Measurements from ENCODE around the gene C6orf58. TPM values are rescaled to one million over a fixed set of nuclear protein-coding genes. Genes with fewer than 3 reads are reported as not detected.
A peak's percentile ranks its signal among the peaks of the same experiment; 100 is the strongest.

Gene C6orf58
- total RNA-seq, 4 donors from 2014 or later, result not detected

DNA sequence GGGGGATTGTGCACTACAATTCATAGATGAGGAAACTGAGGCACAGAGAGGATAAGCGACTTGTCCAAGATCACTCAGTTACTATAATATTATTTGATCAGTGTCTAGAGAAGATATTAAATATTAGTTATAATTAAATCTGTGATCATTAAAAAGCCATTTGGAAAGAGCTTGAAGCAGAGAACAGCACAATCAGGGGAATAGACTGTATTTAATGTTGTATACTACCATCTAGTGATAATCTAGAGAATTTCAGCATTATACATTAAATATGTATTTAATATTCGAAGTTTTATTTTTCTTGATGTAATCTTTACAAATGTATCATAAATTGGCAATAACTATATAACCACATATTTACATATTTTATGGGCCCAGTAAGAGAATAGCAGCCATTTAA is 37.7 kb upstream of the C6orf58 start:
- DNase-seq (no peak), ATAC-seq (peak; percentile 39 to 60)
- Histone ChIP-seq H3K9me3 (no peaks in the 10 kb centered on the region), H3K4me1 (no peaks in the 10 kb centered on the region), H3K4me3 (no peak overlapping the region), H3K27ac (no peak overlapping the region), H3K27me3 (no peaks in the 10 kb centered on the region), H3K36me3 (no peaks in the 10 kb centered on the region)
- TF ChIP-seq, protein P1, sequence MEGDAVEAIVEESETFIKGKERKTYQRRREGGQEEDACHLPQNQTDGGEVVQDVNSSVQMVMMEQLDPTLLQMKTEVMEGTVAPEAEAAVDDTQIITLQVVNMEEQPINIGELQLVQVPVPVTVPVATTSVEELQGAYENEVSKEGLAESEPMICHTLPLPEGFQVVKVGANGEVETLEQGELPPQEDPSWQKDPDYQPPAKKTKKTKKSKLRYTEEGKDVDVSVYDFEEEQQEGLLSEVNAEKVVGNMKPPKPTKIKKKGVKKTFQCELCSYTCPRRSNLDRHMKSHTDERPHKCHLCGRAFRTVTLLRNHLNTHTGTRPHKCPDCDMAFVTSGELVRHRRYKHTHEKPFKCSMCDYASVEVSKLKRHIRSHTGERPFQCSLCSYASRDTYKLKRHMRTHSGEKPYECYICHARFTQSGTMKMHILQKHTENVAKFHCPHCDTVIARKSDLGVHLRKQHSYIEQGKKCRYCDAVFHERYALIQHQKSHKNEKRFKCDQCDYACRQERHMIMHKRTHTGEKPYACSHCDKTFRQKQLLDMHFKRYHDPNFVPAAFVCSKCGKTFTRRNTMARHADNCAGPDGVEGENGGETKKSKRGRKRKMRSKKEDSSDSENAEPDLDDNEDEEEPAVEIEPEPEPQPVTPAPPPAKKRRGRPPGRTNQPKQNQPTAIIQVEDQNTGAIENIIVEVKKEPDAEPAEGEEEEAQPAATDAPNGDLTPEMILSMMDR (IDR thresholded peaks at IDR 0.05 in 4 of 5, conservative IDR thresholded peaks at IDR 0.05 in 1 of 5), result peak in 4 of 5 experiments; percentile 34 to 51 (median 40)
- TF ChIP-seq POLR2A (IDR thresholded peaks at IDR 0.05), result no peak
- intact Hi-C loops (cut with DNase I; ENCODE audit: low total_unique reads), result loop anchor here (1.0 to 5.0 kb wide), 2 partner anchors 74 to 237 kb away; no protein-coding TSS in a partner anchor
- in situ Hi-C loops (cut with MboI; ENCODE audit: low sequenced_read_pairs in 4 of 4), result loop anchor here (5.0 to 25.0 kb wide), 4 partner anchors 67 to 234 kb away; partner anchors contain the start of gene ECHDC1 (in 1 of the 4)

DNA sequence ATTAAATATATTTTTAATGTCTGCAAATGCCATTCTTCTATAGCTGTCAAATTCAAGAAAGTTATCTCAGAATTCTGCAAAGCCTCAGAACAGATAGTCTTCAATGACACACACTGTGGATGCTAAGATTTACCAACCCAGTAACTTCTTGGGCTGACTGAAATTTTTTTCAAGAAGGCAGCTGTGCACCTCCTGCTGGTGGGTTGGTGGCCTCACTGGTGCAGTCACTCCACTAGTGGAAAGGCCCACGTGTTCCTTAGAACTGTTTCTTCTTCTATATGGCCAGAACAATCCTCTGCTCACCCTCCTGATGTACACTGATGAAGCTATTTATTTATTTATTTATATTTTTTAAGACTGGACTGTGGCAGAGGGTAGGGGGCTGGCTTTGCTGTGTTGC is 29.8 kb upstream of the C6orf58 start:
- in situ Hi-C loops (cut with MboI; ENCODE audit: low sequenced_read_pairs in 4 of 4) (loop anchor here in 1 of 4 donors (10.0 to 25.0 kb wide), 2 partner anchors 82 to 210 kb away; partner anchors contain the start of gene ECHDC1), intact Hi-C loops (cut with DNase I; ENCODE audit: low total_unique reads) (no loop called here)

DNA sequence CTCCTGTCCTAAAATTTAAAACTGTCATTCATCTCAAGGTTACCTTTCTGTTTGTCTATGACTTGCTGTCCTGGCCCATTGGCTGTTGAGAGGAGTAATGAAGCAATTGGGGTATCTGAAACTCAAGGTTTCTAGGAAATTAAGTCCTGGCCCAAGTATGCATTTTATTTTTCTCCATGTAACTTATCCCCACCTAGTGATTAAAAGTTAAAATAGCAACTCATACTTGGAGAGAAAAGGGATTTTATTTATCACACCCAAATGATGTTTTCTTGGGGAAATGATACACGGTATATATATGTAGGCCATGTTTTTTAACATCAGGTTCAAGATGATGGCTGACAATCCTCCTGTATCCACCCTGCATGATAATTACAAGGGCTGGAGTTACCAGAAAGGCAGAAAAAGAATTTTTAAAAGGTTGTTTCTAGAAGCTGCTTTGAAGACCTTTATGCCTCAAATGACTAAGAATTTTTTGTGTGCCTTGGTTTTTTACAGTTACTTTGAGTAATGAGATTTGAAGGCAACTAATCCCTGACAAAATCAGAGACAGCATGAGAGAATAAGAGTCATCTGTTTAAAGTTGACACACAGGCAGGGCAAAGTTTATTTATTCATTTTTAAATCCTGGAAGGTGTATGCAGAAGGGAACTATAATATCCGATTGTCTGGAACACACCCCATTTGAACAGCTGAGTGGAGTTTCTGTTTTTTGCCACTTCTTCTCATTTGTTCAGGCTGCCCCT is 28.9 kb upstream of the C6orf58 start:
- Histone ChIP-seq H3K4me1 (no peaks in the 10 kb centered on the region), H3K9me3 (no peaks in the 10 kb centered on the region), H3K27ac (no peak overlapping the region), H3K4me3 (no peak overlapping the region), H3K27me3 (no peaks in the 10 kb centered on the region), H3K36me3 (no peaks in the 10 kb centered on the region)
- TF ChIP-seq POLR2A (IDR thresholded peaks at IDR 0.05), result no peak
- TF ChIP-seq, protein P1 (IDR thresholded peaks at IDR 0.05 in 4 of 5, conservative IDR thresholded peaks at IDR 0.05 in 1 of 5), result no peak
- in situ Hi-C loops (cut with MboI; ENCODE audit: low sequenced_read_pairs in 4 of 4) (loop anchor here in 1 of 4 donors (10.0 to 25.0 kb wide), 2 partner anchors 83 to 211 kb away; partner anchors contain the start of gene ECHDC1), intact Hi-C loops (cut with DNase I; ENCODE audit: low total_unique reads) (no loop called here)
- DNase-seq (no peak), ATAC-seq (no peak)

More for the DNA sequence above, 29.8 kb upstream of the C6orf58 start:
- Histone ChIP-seq H3K4me3 (no peak overlapping the region), H3K27ac (no peak overlapping the region), H3K27me3 (no peaks in the 10 kb centered on the region), H3K9me3 (no peaks in the 10 kb centered on the region), H3K4me1 (no peaks in the 10 kb centered on the region), H3K36me3 (no peaks in the 10 kb centered on the region)
- ATAC-seq, result no peak
- DNase-seq, result no peak
- TF ChIP-seq, protein P1 (IDR thresholded peaks at IDR 0.05 in 4 of 5, conservative IDR thresholded peaks at IDR 0.05 in 1 of 5), result no peak
- no peak for TF ChIP-seq POLR2A (IDR thresholded peaks at IDR 0.05)

DNA sequence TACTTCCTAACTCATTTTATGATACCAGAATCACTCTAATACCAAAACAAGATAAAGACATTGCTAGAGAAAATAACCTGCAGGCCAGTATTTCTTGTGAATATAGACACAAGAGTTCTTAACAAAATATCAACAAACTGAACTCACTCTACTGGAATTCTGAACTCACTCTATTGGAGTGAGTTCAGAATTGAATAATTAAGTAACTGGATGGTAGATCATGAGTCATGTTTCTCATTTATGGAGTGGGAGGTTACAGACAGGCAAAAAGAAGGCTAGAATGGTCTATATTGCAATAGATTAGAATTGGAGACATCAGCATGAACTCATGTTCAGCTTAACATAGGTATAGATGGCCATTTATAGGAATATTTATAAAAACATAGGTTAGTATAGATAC is 26.6 kb upstream of the C6orf58 start:
- Histone ChIP-seq H3K27me3 (no peaks in the 10 kb centered on the region), H3K9me3 (no peaks in the 10 kb centered on the region), H3K36me3 (no peaks in the 10 kb centered on the region), H3K4me3 (no peak overlapping the region), H3K27ac (no peak overlapping the region), H3K4me1 (no peaks in the 10 kb centered on the region)
- intact Hi-C loops (cut with DNase I; ENCODE audit: low total_unique reads), result no loop called here
- ATAC-seq (no peak), DNase-seq (no peak)
- TF ChIP-seq, protein P1 (IDR thresholded peaks at IDR 0.05 in 4 of 5, conservative IDR thresholded peaks at IDR 0.05 in 1 of 5), result no peak
- TF ChIP-seq POLR2A (IDR thresholded peaks at IDR 0.05), result no peak
- in situ Hi-C loops (cut with MboI; ENCODE audit: low sequenced_read_pairs in 4 of 4), result no loop called here
